IMR-90 (cell line): ENCODE measurements around the gene TBXAS1. TPM values are rescaled to one million over a fixed set of nuclear protein-coding genes. Genes with fewer than 3 reads are reported as not detected.

ENCODE experiments used
- ATAC-seq: fragments of 200-7000 bp; cut with Tn5 transposase; 2 replicates; pipeline ENCODE4 v1.9.1; 2020; ENCODE audit warnings: low read depth, mild to moderate bottlenecking, moderate library complexity
- BruUV-seq: library from RNA; stranded (reverse); fragments of 400-500 nt; replicated peaks from 2 replicates; lab custom pipeline; 2021; lab: Mats Ljungman, UMichigan
- CTCF ChIA-PET: fragments of 300-600 bp; formaldehyde crosslinking; extraction: SDS; loops from one replicate; lab custom pipeline; 2021; ENCODE audit warnings: antibody characterized with exemption; lab: Yijun Ruan, JAX
- POLR2A ChIA-PET: fragments of 300-600 bp; sonication (Branson Sonifier 250); formaldehyde crosslinking; loops from one replicate; lab custom pipeline; 2022; ENCODE audit warnings: antibody characterized with exemption; ENCODE audit not compliant: unreplicated experiment; lab: Charles Lee
- DNase-seq: peaks from one replicate; pipeline ENCODE4 v3.0.0; 2013
- H2AFZ ChIP-seq: replicated peaks from 2 replicates; pipeline ENCODE3; 2013; ENCODE audit warnings: low read length, mild to moderate bottlenecking; ENCODE audit not compliant: poor library complexity
- H2AK5ac ChIP-seq: 2 replicates; pipeline ENCODE4 v1.6.1; 2013; ENCODE audit warnings: low read depth, low read length, inconsistent platforms
- H2AK9ac ChIP-seq: replicated peaks from 2 replicates; pipeline ENCODE3; 2013; ENCODE audit warnings: mild to moderate bottlenecking, low read depth, low read length, moderate library complexity; ENCODE audit not compliant: poor library complexity
- H2BK120ac ChIP-seq: 2 replicates; pipeline ENCODE4 v1.6.1; 2013; ENCODE audit warnings: low read depth, low read length, inconsistent platforms
- H2BK15ac ChIP-seq: 3 replicates; pipeline ENCODE4 v1.6.1; 2013; ENCODE audit warnings: low read depth, low read length, inconsistent platforms
- H2BK20ac ChIP-seq: 2 replicates; pipeline ENCODE4 v1.6.1; 2013; ENCODE audit warnings: low read depth, mild to moderate bottlenecking, inconsistent platforms, low read length, moderate library complexity
- H2BK5ac ChIP-seq: 2 replicates; pipeline ENCODE4 v1.6.1; 2013; ENCODE audit warnings: mild to moderate bottlenecking, low read depth, low read length, inconsistent platforms; ENCODE audit not compliant: poor library complexity, severe bottlenecking
- H3K14ac ChIP-seq: replicated peaks from 2 replicates; pipeline ENCODE4 v1.6.1; 2013; ENCODE audit warnings: low read depth, low read length, inconsistent platforms
- H3K18ac ChIP-seq: 2 replicates; pipeline ENCODE4 v1.6.1; 2013; ENCODE audit warnings: low read depth, low read length, control low read depth
- H3K23ac ChIP-seq: 2 replicates; pipeline ENCODE4 v1.6.1; 2013; ENCODE audit warnings: low read depth, low read length, inconsistent platforms
- H3K27ac ChIP-seq: 2 replicates; pipeline ENCODE4 v1.5.1; 2013; ENCODE audit warnings: mild to moderate bottlenecking, control low read depth, low read length; ENCODE audit not compliant: insufficient read depth
- H3K27me3 ChIP-seq: 2 replicates; pipeline ENCODE4 v1.6.1; 2013; ENCODE audit warnings: low read length; ENCODE audit not compliant: control insufficient read depth, insufficient read depth
- H3K36me3 ChIP-seq: 2 replicates; pipeline ENCODE4 v1.6.1; 2013; ENCODE audit warnings: low read length, mixed read lengths; ENCODE audit not compliant: control insufficient read depth, insufficient read depth
- H3K4ac ChIP-seq: 2 replicates; pipeline ENCODE4 v1.6.1; 2013; ENCODE audit warnings: low read depth, low read length, inconsistent platforms
- H3K4me1 ChIP-seq: 2 replicates; pipeline ENCODE4 v1.6.1; 2013; ENCODE audit warnings: low read length, mixed read lengths; ENCODE audit not compliant: control insufficient read depth, insufficient read depth
- H3K4me2 ChIP-seq: 2 replicates; pipeline ENCODE4 v1.6.1; 2013; ENCODE audit warnings: low read depth, mild to moderate bottlenecking, control low read depth, low read length, moderate library complexity
- H3K4me3 ChIP-seq: 2 replicates; pipeline ENCODE4 v1.5.1; 2013; ENCODE audit warnings: low read depth, mild to moderate bottlenecking, control low read depth, low read length, moderate library complexity; ENCODE audit not compliant: insufficient read depth
- H3K56ac ChIP-seq: 2 replicates; pipeline ENCODE4 v1.6.1; 2013; ENCODE audit warnings: low read length, inconsistent platforms; ENCODE audit not compliant: insufficient read depth; ENCODE audit errors: extremely low read depth
- H3K79me1 ChIP-seq, 2 experiments: 2 replicates each; pipeline ENCODE4 v1.6.1; 2013; ENCODE audit warnings: low read length in 2 of 2, inconsistent platforms in 1 of 2, low read depth in 1 of 2
- H3K9ac ChIP-seq: 2 replicates; pipeline ENCODE4 v1.6.1; 2013; ENCODE audit warnings: low read depth, low read length, control low read depth
- H3K9me1 ChIP-seq: 2 replicates; pipeline ENCODE4 v1.6.1; 2013; ENCODE audit warnings: low read length, inconsistent platforms; ENCODE audit not compliant: insufficient read depth
- H3K9me3 ChIP-seq: 2 replicates; pipeline ENCODE4 v1.6.1; 2013; ENCODE audit warnings: low read length; ENCODE audit not compliant: control insufficient read depth, insufficient read depth
- H4K20me1 ChIP-seq: 2 replicates; pipeline ENCODE4 v1.6.1; 2013; ENCODE audit warnings: low read length, inconsistent platforms; ENCODE audit not compliant: insufficient read depth
- H4K5ac ChIP-seq: 2 replicates; pipeline ENCODE4 v1.6.1; 2013; ENCODE audit warnings: mild to moderate bottlenecking, low read depth, low read length, control low read depth
- H4K8ac ChIP-seq, 2 experiments: 2 replicates each; pipeline ENCODE4 v1.6.1; 2013; ENCODE audit warnings: low read depth in 2 of 2, low read length in 2 of 2, control low read depth in 1 of 2, inconsistent platforms in 1 of 2
- H4K91ac ChIP-seq: 2 replicates; pipeline ENCODE4 v1.6.1; 2013; ENCODE audit warnings: low read depth, low read length, inconsistent platforms; ENCODE audit not compliant: insufficient read depth
- CEBPB ChIP-seq: IDR thresholded peaks from 2 replicates; pipeline ENCODE4 v1.6.1; 2012; ENCODE audit warnings: low read depth, low read length, improper control_type of control experiment
- ELK1 ChIP-seq: fragments of 150-350 bp; IDR thresholded peaks from 2 replicates; pipeline ENCODE4 v1.6.1; 2016; ENCODE audit warnings: low read depth, mild to moderate bottlenecking, low read length, moderate library complexity, borderline replicate concordance
- FOS ChIP-seq: fragments of 150-350 bp; IDR thresholded peaks from 2 replicates; pipeline ENCODE4 v1.6.1; 2016; ENCODE audit warnings: low read depth, low read length
- MAZ ChIP-seq: IDR thresholded peaks from 2 replicates; pipeline ENCODE4 v1.6.1; 2012; ENCODE audit warnings: low read depth, mild to moderate bottlenecking, low read length, improper control_type of control experiment, moderate library complexity, borderline replicate concordance
- POLR2A ChIP-seq: IDR thresholded peaks from 2 replicates; pipeline ENCODE4 v1.6.1; 2012; ENCODE audit warnings: mild to moderate bottlenecking, low read depth, low read length
- RAD21 ChIP-seq: IDR thresholded peaks from 2 replicates; pipeline ENCODE4 v1.6.1; 2012; ENCODE audit warnings: low read length, improper control_type of control experiment
- USF2 ChIP-seq: fragments of 150-350 bp; IDR thresholded peaks from 2 replicates; pipeline ENCODE4 v1.6.1; 2017; ENCODE audit warnings: mild to moderate bottlenecking, antibody characterized with exemption, low read length, low read depth
- WGBS, 2 experiments: methylation state at CpG; one replicate each; pipeline versions ENCODE4 v1.1.5 to v1.1.7; 2013; ENCODE audit warnings: missing lambda C conversion rate in 2 of 2; ENCODE audit not compliant: insufficient read length in 1 of 2; ENCODE audit errors: extremely low coverage in 2 of 2; 5-methylcytosine and 5-hydroxymethylcytosine counted together
- dilution Hi-C: fragments of 300-500 bp; cut with HindIII; formaldehyde crosslinking; loops from one replicate; pipeline ENCODE4 v1.14.3; 2018; ENCODE audit warnings: low sequenced_read_pairs; ENCODE audit not compliant: unreplicated experiment
- in situ Hi-C: fragments of 300-500 bp; cut with MboI; formaldehyde crosslinking; loops from 3 replicates; pipeline ENCODE4 v1.14.3; 2019; ENCODE audit warnings: low sequenced_read_pairs, inconsistent platforms, mixed read lengths
- intact Hi-C: fragments of 100-400 bp; cut with micrococcal nuclease; formaldehyde crosslinking; loops from 2 replicates; pipeline ENCODE4 v1.10.0; 2022
- polyA plus RNA-seq, 3 experiments: library from polyadenylated mRNA; depleted of rRNA; stranded (reverse); fragments of >200 nt; gene quantifications; 2 replicates each; pipeline ENCODE4 v1.2.3, GENCODE V29; 2012; ENCODE audit warnings: low replicate concordance in 1 of 3
- total RNA-seq: library from RNA; depleted of rRNA; stranded (reverse); fragments of >200 nt; gene quantifications from 2 replicates; pipeline ENCODE4 v1.2.3, GENCODE V29; 2012
- TF ChIP-seq, protein P1 (sequence below): conservative IDR thresholded peaks from 2 replicates; pipeline ENCODE4 v1.5.1; 2012; ENCODE audit warnings: mild to moderate bottlenecking, low read depth, low read length, improper control_type of control experiment

The TBXAS1 gene
- total and polyA plus RNA-seq, 2 of the 4 experiments (the other 2 are of a cell fraction) = 5.9 to 10.8 TPM

DNA sequence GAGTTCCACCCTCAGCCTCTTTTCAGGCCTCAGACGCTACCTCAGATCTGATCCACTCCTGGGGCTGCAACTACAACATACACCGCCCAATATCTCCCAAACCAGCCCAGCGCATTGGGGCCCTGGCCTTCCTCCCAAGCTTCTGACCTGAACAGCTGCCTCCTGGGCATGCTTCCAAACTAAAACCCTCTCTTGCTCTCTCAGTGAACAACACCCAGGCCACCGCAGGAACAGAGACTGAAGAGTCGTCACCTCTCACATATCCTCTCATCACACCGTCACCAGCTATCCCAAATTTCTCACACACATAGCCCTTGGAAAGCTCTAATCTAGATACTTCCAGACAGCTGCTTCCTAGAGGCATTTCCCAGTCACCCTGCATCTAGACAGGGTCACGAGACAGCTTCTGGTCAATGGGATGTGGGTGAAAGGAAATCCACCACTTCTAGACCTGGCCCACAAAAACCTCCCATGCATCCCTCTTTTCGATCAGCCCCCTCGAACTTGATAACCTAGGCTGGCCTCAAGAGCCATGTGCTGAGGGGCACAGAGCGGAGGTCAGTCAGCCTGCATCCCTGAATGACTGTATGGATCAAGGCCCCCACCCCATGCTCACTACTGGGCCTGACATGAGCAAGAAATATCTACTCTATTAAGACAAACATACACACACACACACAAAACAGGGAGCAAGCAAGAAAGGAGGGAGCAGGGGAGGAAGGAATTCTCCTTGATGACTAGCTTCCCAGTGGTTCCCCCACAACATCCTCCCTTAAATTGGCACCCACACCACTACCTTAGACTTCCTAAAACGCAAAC lies 231.9 kb downstream of the TBXAS1 start:
- Histone ChIP-seq H3K56ac (no peak overlapping the region), H3K36me3 (no peaks in the 10 kb centered on the region), H2BK120ac (0 out of 2 replicates have a peak overlapping the region, but pooled peaks have one; percentile 11), H3K18ac (no peak overlapping the region), H4K91ac (no peak overlapping the region), H3K9me1 (peaks cover 31% of the 10 kb centered on the region), H4K5ac (no peak overlapping the region), H3K9ac (no peak overlapping the region), H3K9me3 (no peaks in the 10 kb centered on the region), H3K4me3 (no peak overlapping the region), H2BK15ac (peak overlapping the region; percentile 51; the same call in 1 of the 3 replicates), H2AFZ (peak overlapping the region; percentile 52), H3K79me1 (peaks cover 27 to 62% of the 10 kb centered on the region in 2 experiments; a peak in 3 of 4 replicates), H2BK5ac (no peak overlapping the region), H3K27ac (no peak overlapping the region), H3K27me3 (no peaks in the 10 kb centered on the region), H4K8ac (peak overlapping the region; percentile 0 to 7; a peak in 2 of 4 replicates), H3K23ac (peak overlapping the region; percentile 21), H2BK20ac (no peak overlapping the region; the same call in 1 of the 2 replicates), H3K4me2 (peak overlapping the region; percentile 23; the same call in 1 of the 2 replicates), H2AK9ac (peak overlapping the region; percentile 55), H3K14ac (peak overlapping the region; percentile 32; the same call in 1 of the 2 replicates), H4K20me1 (peaks cover 8% of the 10 kb centered on the region; the same call in 1 of the 2 replicates), H2AK5ac (peak overlapping the region; percentile 32; the same call in 1 of the 2 replicates), H3K4me1 (peaks cover 21% of the 10 kb centered on the region), H3K4ac (peak overlapping the region; percentile 57)
- ATAC-seq (peak; percentile 5), DNase-seq (peak; percentile 75)
- WGBS, 2 experiments = 62% methylated on average over 5 of the region's 11 CpGs; no CpG with 5 or more reads in 1 of the 2 experiments
- ChIA-PET CTCF (no interaction called here), POLR2A (no interaction called here)
- intact Hi-C loops (no loop called here), in situ Hi-C loops (no loop called here), dilution Hi-C loops (no loop called here)
- BruUV-seq = no TSS peak
- TF ChIP-seq FOS = no peak
- no peak for TF ChIP-seq CEBPB
- TF ChIP-seq MAZ = no peak
- TF ChIP-seq USF2 = no peak
- TF ChIP-seq RAD21 = no peak
- TF ChIP-seq, protein P1, sequence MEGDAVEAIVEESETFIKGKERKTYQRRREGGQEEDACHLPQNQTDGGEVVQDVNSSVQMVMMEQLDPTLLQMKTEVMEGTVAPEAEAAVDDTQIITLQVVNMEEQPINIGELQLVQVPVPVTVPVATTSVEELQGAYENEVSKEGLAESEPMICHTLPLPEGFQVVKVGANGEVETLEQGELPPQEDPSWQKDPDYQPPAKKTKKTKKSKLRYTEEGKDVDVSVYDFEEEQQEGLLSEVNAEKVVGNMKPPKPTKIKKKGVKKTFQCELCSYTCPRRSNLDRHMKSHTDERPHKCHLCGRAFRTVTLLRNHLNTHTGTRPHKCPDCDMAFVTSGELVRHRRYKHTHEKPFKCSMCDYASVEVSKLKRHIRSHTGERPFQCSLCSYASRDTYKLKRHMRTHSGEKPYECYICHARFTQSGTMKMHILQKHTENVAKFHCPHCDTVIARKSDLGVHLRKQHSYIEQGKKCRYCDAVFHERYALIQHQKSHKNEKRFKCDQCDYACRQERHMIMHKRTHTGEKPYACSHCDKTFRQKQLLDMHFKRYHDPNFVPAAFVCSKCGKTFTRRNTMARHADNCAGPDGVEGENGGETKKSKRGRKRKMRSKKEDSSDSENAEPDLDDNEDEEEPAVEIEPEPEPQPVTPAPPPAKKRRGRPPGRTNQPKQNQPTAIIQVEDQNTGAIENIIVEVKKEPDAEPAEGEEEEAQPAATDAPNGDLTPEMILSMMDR = no peak
- TF ChIP-seq ELK1 = no peak
- no peak for TF ChIP-seq POLR2A
